Peyer's patch (tissue), 4 donors: Measurements from ENCODE around the gene GRIN2C. TPM values are rescaled to one million over a fixed set of nuclear protein-coding genes. Genes with fewer than 3 reads are reported as not detected.

Experiments
- DNase-seq, 3 donors: peaks; one replicate each; pipeline ENCODE4 v3.0.0-alpha.2; 2017 to 2019
- H3K27ac ChIP-seq, 4 donors: fragments of 200-600 bp; sonication (generic); one replicate each; pipeline ENCODE4 v1.5.1; 2016 to 2019
- H3K27me3 ChIP-seq, 2 donors: fragments of 200-600 bp; sonication (generic); one replicate each; pipeline ENCODE4 v1.5.1; 2019
- H3K36me3 ChIP-seq, 3 donors: fragments of 200-600 bp; sonication (generic); one replicate each; pipeline ENCODE4 v1.5.1; 2016 to 2019
- H3K4me1 ChIP-seq, 4 donors: fragments of 200-600 bp; sonication (generic); one replicate each; pipeline ENCODE4 v1.5.1; 2016 to 2019
- H3K4me3 ChIP-seq, 4 donors: fragments of 200-600 bp; sonication (generic); 1 replicate in 3 of 4; 2 replicates in 1 of 4; pipeline ENCODE4 v1.5.1; 2016 to 2019; ENCODE audit warnings: mild to moderate bottlenecking in 1 of 4
- H3K9me3 ChIP-seq, 4 donors: fragments of 200-600 bp; sonication (generic); one replicate each; pipeline ENCODE4 v1.5.1; 2016 to 2019; ENCODE audit warnings: mild to moderate bottlenecking in 1 of 4
- CTCF ChIP-seq, 6 experiments: fragments of 450-650 bp in 4 of 6; fragments of 200-600 bp in 2 of 6; sonication (generic) in 1 of 6; IDR thresholded peaks; one replicate each; pipeline ENCODE4 v1.5.1; 2017 to 2019; ENCODE audit warnings: antibody characterized with exemption in 6 of 6, mild to moderate bottlenecking in 3 of 6, moderate library complexity in 1 of 6
- POLR2A ChIP-seq, 2 donors: fragments of 450-650 bp; IDR thresholded peaks; one replicate each; pipeline ENCODE4 v1.5.1; 2017; ENCODE audit warnings: antibody characterized with exemption in 2 of 2, mild to moderate bottlenecking in 2 of 2, moderate library complexity in 2 of 2
- total RNA-seq, 4 donors: library from RNA; depleted of rRNA; stranded (reverse); fragments of >200 nt; gene quantifications; one replicate each; pipeline ENCODE4 v1.1.0, GENCODE V29; 2016

GRIN2C gene
- total RNA-seq, 4 donors from 2014 or later, result 0.13 to 2.7 TPM; not detected in 2

GRCh38 chr17:74801896-74802295, 57.8 kb downstream of the GRIN2C start:
- H3K27ac ChIP-seq, result no peak overlapping the region
- peaks cover 0 to 22% (median 0%) of the 10 kb centered on the region in 3 donors for H3K36me3 ChIP-seq
- no peak overlapping the region for H3K4me3 ChIP-seq
- no peak for DNase-seq
- TF ChIP-seq CTCF (IDR thresholded peaks at IDR 0.05) (no peak), POLR2A (IDR thresholded peaks at IDR 0.05) (no peak)
- no peaks in the 10 kb centered on the region for H3K4me1 ChIP-seq
- no peaks in the 10 kb centered on the region for H3K27me3 ChIP-seq
- H3K9me3 ChIP-seq, result no peaks in the 10 kb centered on the region

- Histone ChIP-seq H3K4me3 (no peak overlapping the region), H3K27me3 (no peaks in the 10 kb centered on the region), H3K27ac (no peak overlapping the region), H3K36me3 (peaks cover 0 to 36% (median 0%) of the 10 kb centered on the region in 3 donors), H3K4me1 (no peaks in the 10 kb centered on the region), H3K9me3 (no peaks in the 10 kb centered on the region)
- no peak for DNase-seq
- TF ChIP-seq CTCF (IDR thresholded peaks at IDR 0.05) (no peak), POLR2A (IDR thresholded peaks at IDR 0.05) (no peak)
Measured at GRCh38 chr17:74800531-74800930, 59.2 kb downstream of the GRIN2C start.

GRCh38 chr17:74799097-74799496, 60.6 kb downstream of the GRIN2C start:
- H3K4me3 ChIP-seq, result no peak overlapping the region
- TF ChIP-seq POLR2A (IDR thresholded peaks at IDR 0.05), result no peak
- TF ChIP-seq CTCF (IDR thresholded peaks at IDR 0.05), result no peak
- H3K27ac ChIP-seq, result no peak overlapping the region
- peaks cover 0 to 48% (median 0%) of the 10 kb centered on the region in 3 donors for H3K36me3 ChIP-seq
- H3K9me3 ChIP-seq, result no peaks in the 10 kb centered on the region
- H3K27me3 ChIP-seq, result no peaks in the 10 kb centered on the region
- H3K4me1 ChIP-seq, result no peaks in the 10 kb centered on the region
- DNase-seq, result no peak

GRCh38 chr17:74798239-74798707, 61.4 kb downstream of the GRIN2C start:
- Histone ChIP-seq H3K27me3 (no peaks in the 10 kb centered on the region), H3K4me3 (no peak overlapping the region), H3K36me3 (peaks cover 0 to 57% (median 0%) of the 10 kb centered on the region in 3 donors), H3K4me1 (no peaks in the 10 kb centered on the region), H3K9me3 (no peaks in the 10 kb centered on the region), H3K27ac (no peak overlapping the region)
- no peak for DNase-seq
- TF ChIP-seq POLR2A (IDR thresholded peaks at IDR 0.05) (no peak), CTCF (IDR thresholded peaks at IDR 0.05) (no peak)

- no peaks in the 10 kb centered on the region for H3K9me3 ChIP-seq
- no peak for DNase-seq
- TF ChIP-seq POLR2A (IDR thresholded peaks at IDR 0.05) (no peak), CTCF (IDR thresholded peaks at IDR 0.05) (no peak)
- H3K4me1 ChIP-seq, result no peaks in the 10 kb centered on the region
- H3K27ac ChIP-seq, result no peak overlapping the region
- peaks cover 0 to 58% (median 0%) of the 10 kb centered on the region in 3 donors for H3K36me3 ChIP-seq
- no peaks in the 10 kb centered on the region for H3K27me3 ChIP-seq
- no peak overlapping the region for H3K4me3 ChIP-seq
Measured at GRCh38 chr17:74797824-74798223, 61.9 kb downstream of the GRIN2C start.

GRCh38 chr17:74796866-74797265, 62.8 kb downstream of the GRIN2C start:
- H3K27ac ChIP-seq, result no peak overlapping the region
- peaks cover 0 to 58% (median 0%) of the 10 kb centered on the region in 3 donors for H3K36me3 ChIP-seq
- H3K9me3 ChIP-seq, result no peaks in the 10 kb centered on the region
- TF ChIP-seq CTCF (IDR thresholded peaks at IDR 0.05) (no peak), POLR2A (IDR thresholded peaks at IDR 0.05) (no peak)
- H3K4me1 ChIP-seq, result no peaks in the 10 kb centered on the region
- no peak overlapping the region for H3K4me3 ChIP-seq
- no peak for DNase-seq
- no peaks in the 10 kb centered on the region for H3K27me3 ChIP-seq
